IPS DF 4.7 (cell line): ENCODE measurements around the gene CFAP141.

Experiments used
- DNase-seq: peaks from one replicate; pipeline ENCODE4 v3.0.0-alpha.2; 2013; ENCODE audit warnings: low spot score; ENCODE audit errors: extremely low read depth

The CFAP141 gene

DNA sequence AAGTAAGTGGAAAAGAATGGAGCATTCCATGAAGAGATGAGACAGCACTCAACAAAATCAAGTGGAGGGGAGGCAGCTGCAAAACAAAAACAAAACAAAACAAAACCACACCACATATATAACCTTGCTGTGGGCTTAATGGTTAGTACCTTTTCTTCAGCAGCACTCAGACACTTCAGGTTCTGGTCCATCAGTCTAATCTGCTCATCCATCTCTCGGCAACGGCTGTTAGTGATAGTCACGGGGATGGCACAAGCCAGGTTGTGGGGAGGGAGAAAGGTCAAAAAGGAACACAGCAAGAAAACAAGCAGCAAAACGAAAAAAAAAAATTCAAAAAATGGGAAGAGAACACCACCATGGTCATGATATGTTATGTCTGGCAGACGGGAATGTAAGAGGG is 34.3 kb downstream of the CFAP141 start:
- DNase-seq: no peak

DNA sequence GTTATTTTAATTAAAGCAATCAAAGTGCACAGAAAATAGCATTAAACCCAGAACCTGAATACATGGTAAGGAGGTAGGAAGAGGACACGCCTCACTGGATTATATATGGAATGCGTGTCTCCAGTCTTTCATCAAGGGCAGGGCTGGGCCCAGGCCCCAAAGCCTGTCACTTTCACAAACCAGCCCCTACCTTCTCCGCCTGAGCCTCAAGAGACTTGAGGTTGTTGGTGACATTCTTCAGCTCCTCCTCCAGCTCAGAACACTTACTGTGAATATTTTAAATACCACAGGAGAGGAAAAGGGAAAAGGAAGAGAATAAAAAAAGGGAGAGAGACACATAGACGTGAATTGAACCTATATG is 34.9 kb downstream of the CFAP141 start:
- no peak for DNase-seq

DNA sequence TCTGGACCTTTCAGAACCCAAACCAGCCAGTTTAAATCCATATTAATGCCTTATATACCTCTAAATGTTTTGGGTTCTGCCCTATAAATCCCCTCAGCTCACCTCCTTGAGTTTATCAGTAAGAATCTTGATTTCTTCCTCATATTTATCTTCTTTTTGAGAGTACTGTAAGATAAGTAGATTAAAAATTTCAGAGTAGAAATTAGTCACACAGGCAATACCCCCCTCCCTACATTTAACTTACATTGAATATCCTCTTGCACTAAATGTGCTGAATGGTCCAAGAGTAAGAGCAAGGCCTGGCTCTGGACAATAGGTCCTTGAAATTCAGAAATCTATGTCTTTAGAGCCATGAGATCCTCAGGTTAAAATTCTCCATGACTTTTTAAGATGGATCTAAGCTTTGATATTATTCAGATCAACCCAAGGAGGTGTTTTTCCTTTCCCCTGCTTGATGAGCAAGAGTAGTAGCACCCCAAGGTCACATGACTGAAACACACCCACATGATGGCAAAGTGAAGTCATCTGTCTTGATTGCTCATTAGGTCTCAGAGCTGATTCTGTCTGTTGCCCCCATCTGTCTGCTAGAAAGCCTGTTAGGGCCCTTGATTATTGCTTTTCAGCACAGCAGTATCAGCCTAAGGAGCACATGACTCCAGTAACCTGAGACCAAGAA is 35.4 kb downstream of the CFAP141 start:
- no peak for DNase-seq

DNA sequence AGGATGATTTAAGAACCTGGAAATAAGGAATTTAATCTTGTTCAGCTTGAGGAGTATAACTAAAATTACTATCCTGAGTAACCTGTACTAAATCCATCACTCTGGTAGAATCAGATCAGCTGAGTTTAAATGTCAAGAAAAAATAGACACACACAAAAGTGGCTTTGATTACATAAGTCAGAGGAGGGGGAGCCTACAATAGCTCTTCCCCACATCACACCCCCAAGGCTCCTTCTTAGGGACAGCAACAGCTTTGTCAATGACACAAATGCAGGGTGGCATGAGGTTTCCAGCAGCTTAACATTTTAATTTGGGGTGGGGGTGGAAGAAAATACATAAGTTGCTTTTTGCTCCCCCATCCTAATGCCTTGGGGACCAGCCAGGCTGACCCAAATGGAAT is 38.7 kb downstream of the CFAP141 start:
- DNase-seq: no peak

DNA sequence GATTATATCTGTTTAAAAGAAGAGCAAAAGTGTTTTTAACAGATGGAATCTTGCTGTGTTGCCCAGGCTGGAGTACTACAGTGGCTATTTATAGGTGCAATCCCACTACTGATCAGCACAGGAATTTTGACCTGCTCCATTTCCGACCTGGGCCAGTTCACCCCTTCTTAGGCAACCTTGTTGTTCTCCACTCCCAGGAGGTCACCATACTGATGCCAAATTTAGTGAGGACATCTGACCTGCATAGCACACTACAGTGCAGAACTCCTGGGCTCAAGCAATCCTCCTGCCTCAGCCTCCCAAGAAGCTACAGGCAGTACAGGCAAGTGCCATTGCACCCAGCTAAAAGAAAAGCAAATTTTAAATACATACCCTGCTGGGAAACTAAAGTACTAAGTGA is 39.9 kb downstream of the CFAP141 start:
- no peak for DNase-seq

DNA sequence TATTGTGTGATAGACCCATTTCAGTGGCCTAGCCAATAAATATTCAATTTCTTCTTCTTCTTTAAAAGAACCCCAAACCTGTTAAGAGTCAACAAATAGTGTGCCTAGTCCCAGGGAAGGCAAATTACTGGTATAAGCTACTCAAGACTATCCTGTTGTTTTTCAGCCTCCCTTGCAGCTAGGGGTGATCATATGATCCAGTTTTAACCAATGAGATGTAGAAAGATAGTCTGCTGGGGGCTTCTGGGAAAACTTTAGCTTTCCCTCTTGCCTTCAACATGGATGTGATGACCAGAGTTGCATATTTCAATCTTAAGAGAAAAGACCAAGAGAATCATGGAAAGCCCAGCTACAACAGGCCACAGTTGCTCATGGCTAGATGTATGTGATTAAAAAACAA is 46.6 kb downstream of the CFAP141 start:
- DNase-seq: no peak

DNA sequence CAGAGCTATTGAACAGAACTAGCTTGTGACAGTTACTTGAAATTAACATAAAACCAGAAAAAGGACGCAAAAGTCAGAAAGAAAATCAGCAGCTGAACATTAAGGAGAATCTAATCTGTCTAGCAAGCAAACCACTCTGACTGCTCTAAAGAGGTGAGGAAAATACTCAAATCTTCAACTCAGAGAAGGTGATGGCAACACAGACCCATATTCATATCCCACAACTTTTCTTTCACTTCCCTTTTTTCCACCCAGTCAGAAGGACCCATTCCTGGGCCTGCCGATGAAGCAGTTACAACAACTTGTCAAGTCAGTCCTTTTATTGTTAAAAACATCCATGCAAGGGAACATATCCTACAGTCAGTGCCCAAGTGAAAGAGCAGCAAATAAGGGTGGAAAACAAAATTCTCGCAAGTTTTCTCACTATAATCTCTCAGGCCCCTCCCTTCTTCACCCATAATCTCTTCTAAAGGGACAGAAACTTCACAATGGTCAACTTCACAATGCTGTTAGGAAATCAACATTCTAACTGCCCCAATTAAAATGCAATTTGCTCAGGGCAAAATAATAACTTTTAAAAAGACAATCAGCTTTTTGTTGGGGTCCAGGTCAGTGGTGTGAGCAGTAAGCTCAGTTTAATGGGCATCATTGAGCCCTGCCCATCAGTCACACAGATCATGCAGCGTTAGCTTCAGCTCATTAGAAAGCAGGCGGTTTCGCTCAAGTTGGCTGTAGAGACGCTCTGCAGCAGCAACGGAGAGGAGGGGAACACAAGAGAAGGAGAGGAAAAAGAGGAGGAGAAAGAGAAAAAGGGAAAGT is 47.6 kb downstream of the CFAP141 start:
- DNase-seq: no peak

DNA sequence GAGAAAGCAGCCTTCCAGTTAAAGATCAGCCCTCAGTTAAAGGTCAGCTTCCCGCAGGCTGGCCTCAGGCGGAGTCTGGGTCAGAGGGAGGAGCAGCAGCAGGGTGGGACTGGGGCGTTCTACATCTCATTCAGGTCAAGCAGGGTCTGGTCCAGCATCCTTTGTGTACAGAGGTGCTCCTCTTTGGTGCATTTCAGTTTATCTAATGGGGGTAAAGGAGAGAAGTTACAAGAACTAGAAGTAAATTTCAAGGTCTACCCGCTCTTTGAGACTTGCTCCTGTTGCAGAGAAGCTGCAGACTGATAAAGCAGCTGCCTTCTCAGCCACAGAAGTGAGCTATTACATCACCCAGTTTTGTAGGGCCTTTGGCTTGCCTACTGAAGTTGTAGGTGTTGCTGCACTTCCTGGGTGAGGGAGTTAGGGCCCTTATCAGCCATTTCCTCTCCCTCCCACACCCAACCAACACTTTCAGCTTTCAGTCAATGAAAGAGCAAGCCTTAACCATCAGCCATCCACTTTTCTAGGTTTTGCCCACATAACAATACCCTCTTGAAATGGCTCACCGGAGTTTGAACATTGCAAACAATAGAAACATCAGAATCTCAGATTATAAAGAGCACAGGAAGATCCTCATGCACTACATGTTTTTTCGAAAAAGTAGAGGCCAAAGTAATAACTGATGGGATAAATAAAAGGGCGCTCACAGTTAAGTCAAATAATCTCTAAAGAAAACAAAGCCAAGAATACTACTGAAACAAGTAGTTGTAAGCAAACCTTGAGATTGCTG is 48.4 kb downstream of the CFAP141 start:
- no peak for DNase-seq

DNA sequence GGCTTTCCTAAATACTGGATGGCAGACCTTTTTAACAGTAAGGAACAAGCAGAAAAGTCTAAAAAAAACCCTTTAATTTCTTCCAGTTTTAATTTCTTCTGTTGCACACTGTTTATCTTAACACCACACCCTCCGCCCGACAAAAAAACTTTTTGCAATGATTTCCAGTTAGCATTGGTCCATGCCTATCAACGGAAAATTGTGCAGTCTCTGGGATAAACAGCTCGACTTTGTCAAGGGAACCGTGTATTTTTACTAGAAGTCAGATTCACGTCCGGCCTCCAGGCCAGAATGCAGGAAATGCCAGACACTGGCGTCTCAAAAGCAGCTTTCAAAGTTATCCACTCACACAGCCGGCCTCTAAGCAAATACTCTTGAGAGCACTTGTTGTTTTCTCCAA is 50.9 kb downstream of the CFAP141 start:
- no peak for DNase-seq

DNA sequence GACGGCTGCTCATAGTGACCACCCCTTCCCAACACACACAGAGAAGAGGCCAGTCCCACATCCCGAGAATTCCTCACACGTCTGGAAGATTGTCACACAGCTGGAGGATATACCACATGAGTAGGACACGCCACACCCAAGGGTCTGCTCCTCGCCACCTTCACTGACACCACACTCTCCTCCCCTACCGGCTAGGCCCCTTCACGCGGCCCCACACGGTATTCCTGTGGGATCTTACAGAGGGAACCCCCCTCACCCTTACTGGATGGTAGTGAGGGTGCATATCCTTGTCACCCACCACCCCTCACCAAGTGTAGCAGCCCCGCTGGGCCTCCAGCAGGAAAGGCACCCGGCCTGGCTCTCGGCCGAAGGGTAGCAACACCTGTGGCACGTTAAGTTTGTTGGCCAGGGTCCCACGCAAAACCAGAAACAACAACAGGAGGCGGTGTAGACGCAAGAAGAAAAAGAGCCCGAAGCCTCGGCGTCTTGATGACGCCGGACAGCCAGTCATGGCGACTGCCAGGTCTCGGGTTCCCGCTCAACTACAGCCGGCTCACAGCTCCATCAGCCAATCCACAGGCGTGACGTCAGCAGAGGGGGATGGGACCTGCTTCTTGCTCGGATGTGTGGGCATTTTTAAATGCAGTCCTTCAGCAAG is 51.5 kb downstream of the CFAP141 start, which contains the start of gene NUP210L:
Gene NUP210L, minus strand, starts transcription at position 540 of the 658 bp plus-strand sequence.
- peak; percentile 71 for DNase-seq

DNA sequence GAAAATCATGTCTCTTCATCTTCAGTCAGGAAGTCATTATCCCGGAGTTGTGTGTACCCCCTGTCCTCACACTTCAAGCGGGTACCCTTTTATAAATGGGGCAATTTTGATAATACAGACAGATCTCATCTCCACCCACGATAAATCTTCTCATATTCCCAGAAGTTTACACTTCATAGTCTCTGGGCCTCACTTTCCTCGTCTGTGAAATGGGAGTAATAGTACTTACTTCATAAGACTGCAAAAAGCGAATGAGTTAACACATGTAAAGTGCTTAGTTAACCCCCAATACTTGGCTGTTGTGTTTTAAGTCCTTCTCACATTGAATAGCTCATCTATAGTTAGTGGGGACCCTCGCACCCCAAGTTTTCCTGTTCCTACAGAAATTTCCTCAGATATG is 52.1 kb downstream of the CFAP141 start:
- DNase-seq: no peak

DNA sequence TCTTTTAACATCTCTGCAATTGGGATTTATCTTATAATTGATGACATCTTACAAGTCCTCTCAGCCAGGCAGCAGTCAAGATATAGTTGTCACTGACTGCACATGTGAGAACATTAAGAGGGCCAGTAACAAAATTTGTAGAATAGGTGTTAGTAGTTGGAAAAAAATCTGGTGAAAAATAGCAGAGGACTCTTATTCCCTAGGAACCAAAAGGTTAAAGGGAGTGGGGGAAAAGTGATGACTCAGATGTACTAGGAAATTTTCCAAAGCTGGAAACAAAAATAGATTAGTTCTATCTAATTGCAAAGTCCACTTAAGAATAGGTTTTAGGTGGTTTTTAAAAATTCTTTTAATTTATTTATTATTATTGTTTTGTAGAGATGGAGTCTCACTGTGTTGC is 54.8 kb downstream of the CFAP141 start:
- no peak for DNase-seq
